Activated naive CD8-positive, alpha-beta T cell (primary cell): ENCODE data around the gene STAG1.
A peak's percentile ranks its signal among the peaks of the same experiment; 100 is the strongest.
"Not testable (repeated sequence)": the region's sequence is repeated elsewhere in the genome, so short reads cannot be mapped to it uniquely, and the experiment has no call there.

Experiments used
- H3K27ac Mint-ChIP-seq: one replicate; pipeline ENCODE4 v1.8.0; 2021; ENCODE audit warnings: mixed read lengths
- H3K27me3 Mint-ChIP-seq: one replicate; pipeline ENCODE4 v1.8.0; 2021; ENCODE audit warnings: mixed read lengths
- H3K36me3 Mint-ChIP-seq: one replicate; pipeline ENCODE4 v1.8.0; 2021; ENCODE audit warnings: mixed read lengths
- H3K4me1 Mint-ChIP-seq: one replicate; pipeline ENCODE4 v1.8.0; 2021; ENCODE audit warnings: low read depth, mixed read lengths
- H3K4me3 Mint-ChIP-seq: one replicate; pipeline ENCODE4 v1.8.0; 2021; ENCODE audit warnings: mild to moderate bottlenecking, mixed read lengths
- H3K9me3 Mint-ChIP-seq: one replicate; pipeline ENCODE4 v1.8.0; 2021; ENCODE audit warnings: low read depth, mixed read lengths

STAG1 gene

DNA sequence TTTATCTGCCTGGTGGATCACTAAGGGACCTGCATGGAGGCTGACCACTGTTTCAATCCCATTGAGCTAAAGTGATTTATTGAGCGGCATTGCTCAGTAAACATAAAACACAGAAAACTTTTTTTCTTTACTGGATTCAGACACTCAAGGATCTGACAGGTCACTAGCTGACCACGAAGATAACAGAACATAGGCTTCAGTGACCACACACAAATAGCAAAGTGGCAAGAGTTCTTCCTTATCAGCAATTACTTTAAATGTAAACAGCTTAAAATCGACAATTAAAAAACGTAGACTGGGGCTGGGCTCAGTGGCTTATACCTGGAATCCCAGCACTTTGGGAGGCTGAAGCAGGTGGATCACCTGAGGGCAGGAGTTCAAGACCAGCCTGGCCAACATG lies 48.7 kb downstream of the STAG1 start:
- Mint-ChIP-seq H3K27me3 (no peaks in the 10 kb centered on the region), H3K9me3 (peaks cover 12% of the 10 kb centered on the region), H3K36me3 (peaks cover 30% of the 10 kb centered on the region), H3K4me3 (no peak overlapping the region), H3K4me1 (peaks cover 34% of the 10 kb centered on the region), H3K27ac (no peak overlapping the region)

DNA sequence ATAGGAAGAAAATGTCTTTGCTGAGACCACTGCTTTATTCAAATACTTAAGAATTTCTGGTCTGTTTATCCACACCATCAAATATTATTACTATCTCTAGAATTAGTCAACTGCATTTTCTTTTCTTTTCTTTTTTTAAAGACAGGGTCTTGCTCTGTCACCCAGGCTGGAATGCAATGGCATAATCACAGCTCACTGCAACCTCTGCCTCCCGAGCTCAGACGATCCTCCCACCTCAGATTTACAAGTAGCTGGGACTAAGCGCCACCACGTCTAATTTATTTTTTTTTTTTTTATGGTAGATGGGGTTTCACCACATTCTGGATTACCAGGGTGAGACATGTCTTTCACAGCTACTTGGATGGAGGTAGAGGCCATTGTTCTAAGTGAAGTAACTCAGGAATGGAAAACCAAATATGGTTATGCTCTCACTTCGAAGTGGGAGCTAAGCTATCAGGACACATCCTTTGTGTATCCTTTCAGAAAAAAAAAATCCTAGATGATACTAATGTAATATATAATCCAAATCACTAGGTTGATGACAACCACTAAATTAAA lies 52.8 kb downstream of the STAG1 start:
- H3K36me3 Mint-ChIP-seq = peaks cover 49% of the 10 kb centered on the region
- peaks cover 25% of the 10 kb centered on the region for H3K4me1 Mint-ChIP-seq
- no peak overlapping the region for H3K4me3 Mint-ChIP-seq
- no peaks in the 10 kb centered on the region for H3K27me3 Mint-ChIP-seq
- H3K27ac Mint-ChIP-seq = no peak overlapping the region
- peaks cover 26% of the 10 kb centered on the region for H3K9me3 Mint-ChIP-seq

DNA sequence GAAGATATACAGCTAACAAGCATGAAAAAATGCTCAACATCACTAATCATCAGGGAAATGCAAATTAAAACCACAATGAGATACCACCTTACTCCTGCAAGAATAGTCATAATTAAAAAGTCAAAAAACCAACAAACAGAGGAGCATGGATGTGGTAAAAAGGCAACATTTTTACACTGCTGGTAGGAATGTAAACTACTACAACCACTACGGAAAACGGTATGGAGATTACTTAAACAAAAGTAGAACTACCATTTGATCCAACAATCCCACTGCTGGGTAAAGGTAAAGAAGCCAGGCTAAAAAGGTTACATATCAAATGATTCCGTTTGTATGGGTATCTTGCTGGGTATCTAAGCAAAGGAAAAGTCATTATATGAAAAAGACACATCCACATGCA lies 53.8 kb downstream of the STAG1 start:
- no peaks in the 10 kb centered on the region for H3K27me3 Mint-ChIP-seq
- peaks cover 26% of the 10 kb centered on the region for H3K9me3 Mint-ChIP-seq
- peaks cover 22% of the 10 kb centered on the region for H3K4me1 Mint-ChIP-seq
- H3K4me3 Mint-ChIP-seq = no peak overlapping the region
- peaks cover 50% of the 10 kb centered on the region for H3K36me3 Mint-ChIP-seq
- no peak overlapping the region for H3K27ac Mint-ChIP-seq

DNA sequence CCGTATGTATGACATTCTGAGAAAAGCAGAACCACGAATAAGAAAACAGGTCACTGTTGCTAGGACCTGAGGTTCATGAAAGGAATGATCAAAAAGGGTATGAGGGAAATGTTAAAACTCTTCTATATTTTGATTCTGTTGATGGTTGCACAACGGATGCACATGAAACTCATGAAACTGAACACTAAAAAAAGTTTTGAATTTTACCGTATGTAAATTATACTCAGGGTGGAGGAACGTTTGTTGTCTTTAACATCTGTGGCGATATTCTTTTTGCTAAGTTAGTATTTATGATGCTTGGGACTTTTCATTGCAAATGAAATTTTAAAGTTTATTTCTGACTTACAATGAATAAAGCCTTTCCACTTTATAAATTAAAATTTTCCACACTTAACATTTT lies 55.4 kb downstream of the STAG1 start:
- peaks cover 20% of the 10 kb centered on the region for H3K4me1 Mint-ChIP-seq
- no peak overlapping the region for H3K4me3 Mint-ChIP-seq
- peaks cover 53% of the 10 kb centered on the region for H3K36me3 Mint-ChIP-seq

DNA sequence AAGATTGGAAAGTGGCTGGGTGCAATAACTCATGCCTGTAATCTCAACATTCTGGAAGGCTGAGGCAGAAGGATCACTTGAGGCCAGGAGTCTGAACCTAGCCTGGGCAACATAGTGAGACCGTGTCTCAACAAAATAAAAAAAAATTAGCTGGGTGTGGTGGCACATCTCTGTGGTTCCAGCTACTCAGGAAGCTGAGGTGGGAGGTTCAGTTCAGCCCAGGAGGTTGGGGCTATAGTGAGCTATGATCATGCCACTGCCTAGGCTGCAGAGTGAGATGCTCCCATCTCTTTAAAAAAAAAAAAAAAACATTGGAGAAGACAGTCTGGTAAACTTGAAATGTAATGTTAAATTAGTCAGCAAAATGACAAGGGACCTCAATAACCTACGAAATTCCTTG lies 57.9 kb downstream of the STAG1 start:
- Mint-ChIP-seq H3K27me3 (no peaks in the 10 kb centered on the region), H3K27ac (no peak overlapping the region), H3K4me3 (no peak overlapping the region), H3K36me3 (peaks cover 50% of the 10 kb centered on the region), H3K9me3 (peaks cover 23% of the 10 kb centered on the region), H3K4me1 (peaks cover 27% of the 10 kb centered on the region)

More for the DNA sequence above, 55.4 kb downstream of the STAG1 start:
- no peak overlapping the region for H3K27ac Mint-ChIP-seq
- H3K27me3 Mint-ChIP-seq = no peaks in the 10 kb centered on the region
- H3K9me3 Mint-ChIP-seq = peaks cover 26% of the 10 kb centered on the region

DNA sequence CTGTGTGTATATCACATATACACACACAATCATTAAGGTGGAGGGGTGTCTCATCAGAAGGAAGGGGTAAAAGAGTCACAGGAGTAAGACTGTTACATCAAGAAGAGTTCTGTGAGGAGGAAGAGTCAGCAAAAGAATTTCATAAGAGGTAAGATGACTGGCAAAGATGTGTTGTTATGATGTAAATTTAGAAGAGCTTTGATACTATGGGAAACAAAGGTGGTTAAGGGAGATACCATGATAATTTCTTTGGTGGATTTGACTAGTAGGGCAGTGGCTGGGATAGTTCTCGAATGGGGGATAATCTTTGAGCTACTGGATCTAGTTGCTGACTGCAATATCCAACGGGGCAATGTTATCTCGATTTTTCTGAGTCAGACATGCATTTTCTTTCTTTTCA lies 61.6 kb downstream of the STAG1 start:
- H3K4me1 Mint-ChIP-seq = peaks cover 28% of the 10 kb centered on the region
- H3K4me3 Mint-ChIP-seq = no peak overlapping the region
- peaks cover 4% of the 10 kb centered on the region for H3K9me3 Mint-ChIP-seq
- H3K27me3 Mint-ChIP-seq = no peaks in the 10 kb centered on the region
- H3K27ac Mint-ChIP-seq = no peak overlapping the region
- H3K36me3 Mint-ChIP-seq = peaks cover 39% of the 10 kb centered on the region

DNA sequence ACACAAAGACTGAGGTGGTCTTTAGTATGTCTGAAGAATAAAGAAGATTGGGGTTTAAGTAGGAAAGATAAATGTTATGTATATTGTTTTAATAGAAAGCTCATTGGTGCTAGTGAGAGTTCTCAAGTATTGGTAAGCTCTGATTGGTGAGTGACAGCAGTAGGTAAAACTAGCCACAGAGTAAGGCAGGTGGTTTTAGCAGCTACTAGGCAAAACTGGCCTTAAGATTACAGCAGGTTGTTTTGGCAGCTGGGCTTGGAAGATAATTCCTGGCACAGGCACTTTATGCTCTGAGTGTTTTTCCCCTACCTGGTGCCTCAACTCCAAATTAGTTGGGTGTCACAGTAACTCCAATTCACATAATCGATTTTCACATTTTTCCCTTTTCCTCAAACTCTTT lies 66.3 kb downstream of the STAG1 start:
- peaks cover 7% of the 10 kb centered on the region for H3K9me3 Mint-ChIP-seq
- H3K27me3 Mint-ChIP-seq = no peaks in the 10 kb centered on the region
- H3K36me3 Mint-ChIP-seq = peaks cover 31% of the 10 kb centered on the region
- peak overlapping the region; percentile 25 for H3K27ac Mint-ChIP-seq
- H3K4me3 Mint-ChIP-seq = no peak overlapping the region
- peaks cover 35% of the 10 kb centered on the region for H3K4me1 Mint-ChIP-seq

DNA sequence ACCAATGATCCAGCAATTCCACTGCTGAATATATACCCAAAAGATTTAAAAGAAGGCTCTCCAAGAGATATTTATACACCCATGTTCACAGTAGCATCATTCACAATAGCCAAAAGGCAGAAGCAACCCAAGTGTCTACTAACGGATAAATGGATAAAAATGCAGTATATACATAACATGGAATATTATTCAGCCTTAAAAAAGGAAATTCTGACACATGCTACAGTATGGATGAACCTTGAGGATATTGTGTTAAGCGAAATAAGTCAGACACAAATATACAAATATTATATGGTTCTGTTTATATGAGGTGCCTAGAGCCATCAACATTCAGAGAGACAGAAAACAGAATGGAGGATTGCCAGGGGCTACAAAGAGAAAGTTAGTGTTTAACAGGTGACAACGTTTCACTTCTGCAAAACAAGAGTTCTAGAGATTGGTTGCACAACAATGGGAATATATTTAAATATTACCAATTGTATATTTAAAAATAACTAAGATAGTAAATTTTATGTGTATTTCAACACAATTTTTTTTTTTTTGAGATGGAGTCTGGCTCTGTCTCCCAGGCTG lies 69.4 kb downstream of the STAG1 start:
- Mint-ChIP-seq H3K27me3 (no peaks in the 10 kb centered on the region), H3K27ac (no peak overlapping the region), H3K4me3 (no peak overlapping the region), H3K4me1 (peaks cover 24% of the 10 kb centered on the region), H3K9me3 (peaks cover 3% of the 10 kb centered on the region), H3K36me3 (peaks cover 20% of the 10 kb centered on the region)

DNA sequence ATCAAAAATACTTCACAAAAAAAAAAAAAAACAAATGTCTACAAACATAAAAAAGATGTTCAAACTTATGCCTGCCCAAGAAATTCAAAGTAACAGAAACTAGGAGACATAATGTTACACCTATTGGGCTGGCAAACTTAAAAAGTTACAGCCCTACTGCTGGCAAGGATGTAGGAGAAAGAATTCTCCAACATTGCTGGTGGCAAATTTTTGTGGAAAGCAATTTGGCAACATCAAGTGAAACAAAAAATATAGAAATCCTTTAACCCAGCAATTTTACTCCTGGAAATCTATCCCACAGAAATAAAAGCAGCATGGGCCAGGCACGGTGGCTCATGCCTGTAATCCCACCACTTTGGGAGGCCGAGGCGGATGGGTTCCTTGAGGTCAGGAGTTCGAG lies 73.2 kb downstream of the STAG1 start:
- Mint-ChIP-seq H3K27ac (no peak overlapping the region), H3K27me3 (no peaks in the 10 kb centered on the region), H3K4me1 (peaks cover 43% of the 10 kb centered on the region), H3K4me3 (no peak overlapping the region), H3K36me3 (peaks cover 5% of the 10 kb centered on the region), H3K9me3 (no peaks in the 10 kb centered on the region)

DNA sequence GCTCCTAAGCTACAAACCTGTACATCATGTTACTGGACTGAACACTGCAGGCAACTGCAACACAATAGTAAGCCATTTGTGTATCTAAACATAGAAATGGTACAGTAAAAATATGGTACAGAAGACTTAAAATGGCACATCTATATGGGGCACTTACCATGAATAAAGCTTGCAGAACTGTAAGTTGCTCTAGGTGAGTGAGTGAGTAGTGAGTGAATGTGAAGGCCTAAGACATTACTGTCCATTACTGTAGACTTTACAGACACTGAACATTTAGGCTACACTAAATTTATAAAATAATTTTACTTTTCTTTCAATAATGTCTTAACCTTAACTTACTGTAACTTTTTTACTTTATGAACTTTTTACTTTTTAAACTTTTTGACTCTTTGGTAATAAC lies 76.2 kb downstream of the STAG1 start:
- no peaks in the 10 kb centered on the region for H3K9me3 Mint-ChIP-seq
- peaks cover 55% of the 10 kb centered on the region for H3K4me1 Mint-ChIP-seq
- H3K36me3 Mint-ChIP-seq = peaks cover 2% of the 10 kb centered on the region
- no peak overlapping the region for H3K27ac Mint-ChIP-seq
- no peak overlapping the region for H3K4me3 Mint-ChIP-seq
- no peaks in the 10 kb centered on the region for H3K27me3 Mint-ChIP-seq

DNA sequence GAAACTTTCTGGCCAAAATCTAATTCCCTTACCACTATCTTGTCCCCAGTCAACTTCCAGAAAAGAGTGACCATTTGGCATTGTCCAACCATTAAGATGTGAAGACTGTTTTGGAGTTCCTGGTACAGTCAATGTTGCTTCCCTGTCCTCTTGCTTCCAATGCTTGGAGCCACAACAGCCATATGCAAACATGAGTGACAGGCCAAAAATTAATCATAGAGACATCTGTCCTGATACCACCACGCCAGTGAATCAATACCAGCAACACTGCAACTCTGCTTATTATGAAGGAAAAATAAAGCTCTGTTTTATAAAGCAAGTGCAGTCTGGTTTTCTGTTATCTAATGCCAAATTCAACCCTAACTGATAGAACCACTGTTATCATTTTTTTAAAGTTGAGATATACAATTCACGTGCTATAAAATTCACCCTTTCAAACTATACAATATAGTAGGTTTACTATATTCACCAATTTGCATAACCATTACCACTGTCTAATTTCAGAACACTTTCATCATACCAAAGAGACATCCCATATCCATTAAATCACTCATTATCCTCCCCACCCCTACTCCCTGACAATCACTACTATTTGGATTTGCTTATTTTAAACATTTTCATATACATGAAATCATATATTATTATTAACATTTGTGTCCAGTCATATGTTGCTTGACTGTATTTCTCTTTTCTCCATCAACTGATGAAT lies 76.9 kb downstream of the STAG1 start:
- Mint-ChIP-seq H3K36me3 (peaks cover 2% of the 10 kb centered on the region), H3K9me3 (no peaks in the 10 kb centered on the region), H3K4me1 (peaks cover 53% of the 10 kb centered on the region), H3K4me3 (no peak overlapping the region), H3K27me3 (no peaks in the 10 kb centered on the region), H3K27ac (no peak overlapping the region)

DNA sequence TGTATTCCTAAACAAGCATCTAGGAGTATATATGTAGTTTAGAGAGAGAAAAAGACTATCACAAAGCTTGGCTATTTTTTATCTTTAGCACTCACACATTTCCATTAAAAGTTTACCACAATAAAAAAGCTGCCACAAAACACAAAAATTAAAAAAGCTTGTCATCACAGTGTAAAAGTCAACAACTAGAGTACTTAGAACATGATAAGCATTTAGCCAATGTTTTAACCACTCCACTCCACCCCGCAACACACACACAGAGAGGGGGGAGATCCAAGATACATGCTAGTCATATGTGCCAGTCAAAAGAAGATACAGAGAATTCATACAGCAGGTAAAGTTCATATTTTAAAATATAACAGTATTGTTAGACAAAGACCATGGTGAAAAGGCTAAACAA lies 79.7 kb downstream of the STAG1 start:
- Mint-ChIP-seq H3K4me1 (peaks cover 56% of the 10 kb centered on the region), H3K4me3 (no peak overlapping the region)

DNA sequence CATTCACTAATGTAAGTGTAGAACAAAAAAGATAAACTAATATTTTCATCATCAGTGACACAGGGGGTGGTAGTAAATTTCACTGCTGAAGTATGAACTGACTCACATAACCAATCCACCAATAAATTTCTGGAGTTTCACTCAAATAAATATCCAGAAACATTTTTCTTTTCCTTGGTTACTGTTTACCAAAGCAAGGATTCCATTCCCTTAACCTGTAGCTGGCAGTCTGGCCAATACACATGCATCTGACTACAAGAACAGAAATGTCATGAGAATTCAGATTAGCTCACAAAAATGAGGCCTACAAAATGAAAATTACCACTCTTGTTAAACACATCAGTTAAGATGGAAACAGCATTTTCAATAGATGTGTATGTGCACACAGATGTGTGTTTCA lies 80.3 kb downstream of the STAG1 start:
- peaks cover 57% of the 10 kb centered on the region for H3K4me1 Mint-ChIP-seq
- no peak overlapping the region for H3K4me3 Mint-ChIP-seq
- no peak overlapping the region for H3K27ac Mint-ChIP-seq
- no peaks in the 10 kb centered on the region for H3K9me3 Mint-ChIP-seq
- no peaks in the 10 kb centered on the region for H3K27me3 Mint-ChIP-seq
- peaks cover 12% of the 10 kb centered on the region for H3K36me3 Mint-ChIP-seq

More for the DNA sequence above, 79.7 kb downstream of the STAG1 start:
- Mint-ChIP-seq H3K9me3 (no peaks in the 10 kb centered on the region), H3K27ac (no peak overlapping the region), H3K27me3 (no peaks in the 10 kb centered on the region), H3K36me3 (peaks cover 10% of the 10 kb centered on the region)

DNA sequence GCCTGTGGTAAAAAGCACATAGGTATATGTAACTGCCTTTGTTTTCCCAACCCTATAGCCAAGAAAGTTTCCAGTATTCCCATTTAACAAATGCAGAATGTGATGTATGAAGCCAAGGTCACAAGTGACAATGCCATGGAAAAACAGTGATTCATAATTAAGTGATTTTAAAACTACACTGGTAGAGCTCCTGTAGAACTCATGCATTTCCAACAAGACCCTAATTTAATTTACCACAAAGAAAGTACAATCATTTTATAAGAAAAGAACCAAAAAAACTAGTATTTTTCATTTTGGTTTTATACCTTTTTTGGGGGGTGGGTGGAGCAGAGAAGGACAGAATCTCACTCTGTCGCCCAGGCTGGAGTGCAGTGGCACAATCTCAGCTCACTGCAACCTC lies 82.0 kb downstream of the STAG1 start:
- no peaks in the 10 kb centered on the region for H3K27me3 Mint-ChIP-seq
- H3K4me1 Mint-ChIP-seq = peaks cover 53% of the 10 kb centered on the region
- no peak overlapping the region for H3K4me3 Mint-ChIP-seq
- no peak overlapping the region for H3K27ac Mint-ChIP-seq
- H3K9me3 Mint-ChIP-seq = no peaks in the 10 kb centered on the region
- H3K36me3 Mint-ChIP-seq = peaks cover 12% of the 10 kb centered on the region

DNA sequence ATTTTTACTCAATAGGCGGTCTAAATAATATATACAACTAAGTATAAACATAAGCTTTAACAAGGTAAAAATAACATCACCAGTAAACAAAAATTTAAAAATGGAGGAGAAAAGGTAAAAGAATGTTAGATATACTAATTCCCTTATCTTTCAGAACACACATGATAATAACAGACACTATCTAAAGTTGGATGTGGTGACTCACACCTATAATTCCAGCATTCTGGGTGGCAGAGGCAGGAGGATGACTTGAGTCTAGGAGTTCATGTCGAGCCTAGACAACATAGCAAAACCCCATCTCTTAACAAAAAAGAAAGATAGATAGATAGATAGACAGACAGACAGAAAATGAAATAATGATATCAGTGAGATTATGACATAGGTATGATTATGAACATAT lies 85.1 kb downstream of the STAG1 start:
- H3K4me3 Mint-ChIP-seq = no peak overlapping the region
- H3K9me3 Mint-ChIP-seq = no peaks in the 10 kb centered on the region
- no peaks in the 10 kb centered on the region for H3K27me3 Mint-ChIP-seq
- H3K27ac Mint-ChIP-seq = no peak overlapping the region
- H3K4me1 Mint-ChIP-seq = peaks cover 44% of the 10 kb centered on the region
- peaks cover 12% of the 10 kb centered on the region for H3K36me3 Mint-ChIP-seq

DNA sequence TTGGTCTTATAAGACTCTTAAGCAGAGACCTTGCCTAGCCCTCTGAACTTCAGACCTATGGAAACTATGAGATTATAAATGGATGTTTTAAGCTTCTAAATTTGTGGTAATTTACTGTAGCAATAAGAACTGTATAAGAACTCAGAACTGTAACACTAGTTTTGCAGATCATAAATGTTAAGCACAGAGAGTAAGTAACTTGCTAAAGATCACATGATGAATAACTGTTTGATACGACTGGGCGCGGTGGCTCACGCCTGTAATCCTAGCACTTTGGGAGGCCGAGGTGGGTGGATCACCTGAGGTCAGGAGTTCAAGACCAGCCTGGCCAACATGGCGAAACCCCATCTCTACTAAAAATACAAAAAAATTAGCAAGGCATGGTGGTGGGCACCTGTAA lies 85.9 kb downstream of the STAG1 start:
- not testable (repeated sequence) for H3K9me3 Mint-ChIP-seq, H3K27ac Mint-ChIP-seq, H3K27me3 Mint-ChIP-seq, H3K4me3 Mint-ChIP-seq
- Mint-ChIP-seq H3K36me3 (peaks cover 16% of the 10 kb centered on the region), H3K4me1 (peaks cover 43% of the 10 kb centered on the region)
